ENCODE measurements around the gene CCDC27. TPM values are rescaled to one million over a fixed set of nuclear protein-coding genes. Genes with fewer than 3 reads are reported as not detected.

CCDC27 gene
- total RNA-seq, 1 experiment from 2014 or later = not detected

DNA sequence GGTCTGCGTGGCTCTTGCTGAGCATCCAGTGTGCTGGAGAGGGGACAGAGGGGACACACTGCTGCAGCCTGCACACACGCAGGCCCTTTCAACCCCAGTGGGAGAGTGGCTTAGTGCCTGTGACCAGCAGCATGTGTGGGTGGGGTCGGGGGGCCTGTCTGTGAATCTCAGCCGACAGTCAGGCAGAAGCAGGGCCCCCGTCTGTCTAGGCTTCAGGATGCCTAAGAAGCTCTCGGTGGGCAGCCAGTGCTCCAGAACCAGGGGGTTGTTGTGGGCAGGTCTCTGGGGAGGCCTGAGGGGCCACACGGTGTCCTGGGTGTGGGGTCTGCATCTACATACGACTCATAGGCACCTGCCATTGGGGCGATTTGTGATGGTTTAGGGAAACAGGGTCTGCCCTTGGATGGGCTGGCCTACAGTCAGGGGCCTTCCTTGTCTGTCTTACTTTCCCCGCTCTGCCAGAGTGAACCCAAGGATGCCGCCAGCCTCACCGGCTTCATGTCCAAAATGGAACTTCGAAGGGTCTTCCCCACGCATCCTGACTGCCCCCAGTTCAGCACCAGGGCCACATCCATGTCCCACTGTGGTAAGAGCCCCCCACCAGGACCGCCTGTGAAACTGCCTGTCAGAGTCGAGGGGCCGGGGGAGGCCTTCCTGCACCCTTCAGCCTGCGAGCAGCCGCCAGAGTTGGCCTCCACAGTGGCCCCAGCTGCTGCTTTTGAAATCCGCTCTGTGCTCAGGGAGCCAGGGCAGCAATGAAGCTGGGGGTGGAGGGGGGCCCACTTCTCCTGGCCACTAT lies 1.6 kb downstream of the CCDC27 start:
- no peak for DNase-seq (ENCODE audit: low read depth)

DNA sequence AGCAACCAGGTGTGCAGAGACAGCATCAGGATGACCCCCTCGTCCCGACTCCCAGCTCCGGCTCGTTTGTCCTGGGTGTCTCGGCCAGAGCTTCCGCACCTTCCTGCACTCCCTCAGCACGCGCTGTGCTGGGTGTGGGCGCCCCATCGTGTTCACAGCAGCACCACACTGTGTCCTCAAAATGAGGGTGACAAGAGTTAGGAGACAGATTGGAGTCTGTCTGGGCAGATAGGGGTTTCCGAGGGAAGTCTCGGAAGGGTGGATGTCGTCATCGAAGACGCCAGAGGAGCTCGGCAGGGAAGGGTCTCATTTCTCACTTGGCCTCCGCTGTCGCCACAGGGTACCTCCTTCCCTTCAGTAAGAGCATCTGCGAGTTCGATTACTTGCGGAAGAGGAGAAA lies 4.1 kb downstream of the CCDC27 start:
- no peak for DNase-seq (ENCODE audit: low read depth)

DNA sequence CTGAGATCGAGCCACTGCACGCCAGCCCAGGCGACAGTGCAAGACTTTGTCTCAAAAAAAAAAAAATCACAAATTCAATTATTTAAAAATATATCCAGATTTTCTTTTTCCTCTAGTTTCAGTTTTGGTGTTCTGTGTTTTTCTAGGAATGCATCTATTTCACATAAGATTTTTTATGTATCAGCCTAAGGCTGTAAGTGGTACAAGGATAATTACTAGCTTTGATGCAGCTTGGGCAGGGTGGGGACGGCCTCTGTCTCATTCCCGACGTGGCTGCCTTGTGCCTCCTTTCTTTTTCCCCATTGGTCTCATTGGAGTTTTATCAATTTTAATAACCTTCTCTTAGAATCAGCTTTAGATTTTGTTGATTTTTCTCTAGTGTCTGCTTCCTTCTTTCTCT lies 6.9 kb downstream of the CCDC27 start:
- DNase-seq (ENCODE audit: low read depth) = no peak

DNA sequence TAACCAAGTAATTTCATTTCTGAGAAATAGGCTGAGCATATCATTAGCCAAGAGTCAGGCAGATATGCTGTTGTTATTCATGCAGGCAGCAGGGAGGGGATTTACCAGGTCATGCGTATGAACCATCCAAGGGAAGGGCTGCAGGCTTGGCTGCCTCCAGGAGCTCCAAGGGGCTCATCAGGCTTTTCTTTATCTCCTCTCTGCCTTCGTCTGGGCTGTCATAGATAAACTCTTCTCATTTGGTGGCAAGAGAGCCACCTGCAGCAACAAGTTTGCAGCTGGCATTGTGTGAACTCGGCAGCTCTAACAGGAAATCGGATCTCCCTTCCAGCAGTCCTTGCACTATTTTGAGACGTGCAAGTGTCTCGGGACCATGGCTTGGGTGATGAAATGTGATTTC lies 7.5 kb downstream of the CCDC27 start:
- no peak for DNase-seq (ENCODE audit: low read depth)

DNA sequence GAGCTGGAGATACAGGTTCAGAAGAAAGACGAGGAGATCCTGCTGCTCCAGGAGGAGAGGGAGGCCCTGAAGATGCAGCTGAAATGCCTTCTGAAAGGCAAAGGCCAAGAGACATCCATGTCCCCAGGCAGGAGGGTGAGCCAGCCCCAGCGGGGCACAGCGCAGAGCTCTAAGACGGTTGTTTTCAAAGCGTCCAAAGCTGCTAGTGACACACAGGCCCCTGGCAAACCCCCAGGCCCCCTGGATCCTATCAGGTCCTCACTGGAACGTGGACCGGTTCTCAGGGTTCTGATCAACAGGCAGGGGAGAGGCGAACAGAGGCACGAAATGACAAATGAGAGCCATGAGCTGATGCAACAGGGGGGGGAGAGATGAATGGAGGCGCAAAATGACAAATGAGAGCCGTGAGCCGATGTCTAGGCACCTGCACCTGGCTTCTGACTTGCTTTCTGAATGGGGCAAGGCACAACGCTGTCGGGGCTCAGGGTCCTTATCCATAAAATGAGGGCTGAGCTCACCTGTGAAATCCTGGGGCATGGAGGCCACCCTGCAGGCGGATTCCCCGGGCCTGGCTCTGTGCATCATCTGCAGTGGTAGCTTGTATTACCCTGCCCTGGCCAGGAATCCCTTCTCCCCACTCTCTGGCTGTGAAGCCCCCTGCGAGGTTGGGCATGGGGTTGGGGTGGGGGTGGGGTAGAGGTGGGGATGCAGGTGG lies 9.2 kb downstream of the CCDC27 start:
- DNase-seq (ENCODE audit: low read depth) = no peak

DNA sequence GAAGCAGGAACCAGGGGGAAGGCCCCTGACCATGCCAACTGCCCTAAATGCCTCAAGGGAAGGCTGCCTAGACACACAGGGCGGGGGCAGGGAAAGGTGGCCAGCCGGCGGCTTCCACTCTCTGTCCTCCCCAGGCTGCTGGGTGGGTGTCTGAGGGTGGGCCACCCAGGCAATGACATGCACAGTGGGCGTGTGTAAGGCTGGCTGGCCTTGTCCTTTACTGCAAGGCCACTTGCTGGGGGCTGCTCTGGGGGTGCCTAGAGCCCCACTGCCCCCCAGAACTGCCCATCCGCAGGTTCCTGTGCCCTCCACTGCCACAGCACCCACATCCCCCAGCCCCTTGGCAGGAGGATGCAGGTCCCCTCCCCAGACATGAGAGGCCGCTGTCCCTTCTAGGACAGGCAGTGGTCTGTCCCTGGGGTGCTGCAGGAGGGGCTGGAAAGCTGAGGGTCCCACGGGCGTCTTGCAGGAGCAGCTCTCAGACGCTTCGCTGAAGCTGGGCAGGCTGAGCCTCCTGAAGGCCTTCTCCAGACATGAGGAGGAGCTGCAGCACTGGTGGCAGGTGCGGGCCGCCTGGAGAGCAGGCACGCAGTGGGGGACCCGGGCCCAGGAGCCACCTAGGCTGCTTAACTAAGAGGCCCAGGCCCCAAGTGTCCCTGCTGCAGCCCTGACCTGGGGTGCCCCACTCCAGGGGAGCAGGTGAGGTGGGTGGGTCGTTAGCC lies 10.1 kb downstream of the CCDC27 start:
- no peak for DNase-seq (ENCODE audit: low read depth)

DNA sequence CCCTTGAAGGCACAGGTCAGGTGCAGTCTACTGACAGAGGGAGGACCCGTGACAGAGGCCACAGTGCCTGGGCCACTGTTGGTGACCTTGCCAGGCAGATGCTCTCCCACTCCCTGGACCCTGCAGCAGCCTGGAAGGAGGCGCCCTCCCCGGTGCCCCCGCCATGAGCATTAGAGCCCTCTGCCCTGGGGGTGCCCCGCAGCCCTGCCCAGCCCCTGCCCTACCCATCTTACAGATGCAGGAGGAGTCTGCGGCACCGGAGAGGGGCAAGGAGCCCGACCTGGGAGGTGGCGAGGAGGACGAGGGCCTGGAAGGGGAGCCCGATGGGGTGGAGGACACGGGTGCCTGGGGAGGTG lies 10.6 kb downstream of the CCDC27 start:
- no peak for DNase-seq (ENCODE audit: low read depth)

DNA sequence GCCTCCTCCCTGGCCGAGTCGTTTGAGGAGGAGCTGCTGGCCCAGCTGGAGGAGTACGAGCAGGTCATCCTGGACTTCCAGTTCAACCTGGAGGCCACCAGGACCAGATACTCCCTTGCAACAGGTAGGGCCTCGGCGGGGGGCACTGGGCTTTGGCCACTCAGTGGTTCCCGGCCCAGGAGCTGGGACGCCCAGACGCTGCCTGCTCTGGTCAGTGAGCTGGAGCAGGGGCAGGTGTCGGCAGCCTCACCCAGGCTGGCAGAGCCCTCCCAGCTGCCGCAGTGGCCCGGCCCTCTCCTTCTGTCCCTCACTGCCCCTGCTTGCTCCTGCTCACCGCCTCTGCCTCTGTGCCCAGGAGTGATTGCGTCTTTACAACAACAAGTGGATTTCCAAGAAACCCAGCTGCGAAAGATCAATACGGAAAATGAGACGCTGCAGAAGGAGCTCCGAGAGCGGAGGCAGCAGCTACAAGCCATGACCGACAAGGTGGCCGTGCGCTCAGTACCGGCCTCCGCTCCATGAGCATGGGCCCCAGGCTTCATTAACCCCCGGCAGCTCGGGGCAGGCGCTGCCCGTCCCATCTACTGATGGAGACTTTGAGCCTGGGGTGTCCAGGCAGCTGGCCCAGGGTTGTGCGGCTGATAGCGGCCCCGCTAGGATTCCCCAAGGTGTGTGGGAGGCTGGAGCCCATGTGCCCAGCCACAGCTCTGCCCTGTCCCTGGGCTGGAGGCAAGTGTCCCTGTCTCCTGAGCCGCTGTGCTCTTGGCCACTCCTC lies 11.3 kb downstream of the CCDC27 start:
- peak; percentile 1 for DNase-seq (ENCODE audit: low read depth)

DNA sequence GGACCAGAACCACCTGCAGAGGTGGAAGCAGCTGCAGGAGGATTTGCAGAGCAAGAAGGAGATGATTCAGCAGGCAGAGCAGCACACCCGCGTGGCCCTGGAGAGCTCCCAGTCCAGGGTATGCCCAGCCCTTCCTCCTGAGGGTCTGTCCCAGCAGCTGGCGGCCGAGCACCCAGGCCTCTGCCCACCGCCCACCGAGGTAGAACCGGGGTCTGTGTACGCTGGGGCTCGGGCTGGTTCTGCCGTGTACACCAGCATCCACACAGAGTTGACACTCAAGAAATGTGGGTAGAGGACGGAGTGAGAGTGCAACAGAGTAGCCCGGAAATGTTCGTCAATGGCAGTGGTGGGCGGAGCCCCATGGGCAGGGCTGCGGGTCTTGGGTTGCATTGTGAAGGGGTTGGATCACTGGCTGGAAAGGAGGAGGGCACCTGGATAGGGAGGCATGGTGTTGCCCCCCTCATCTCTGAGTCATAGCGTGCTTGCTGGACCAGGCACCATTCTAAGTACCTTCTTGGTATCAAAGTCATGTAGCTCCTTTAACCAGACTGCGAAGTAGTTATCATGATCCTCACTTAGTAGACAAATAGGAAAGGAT lies 15.2 kb downstream of the CCDC27 start:
- DNase-seq (ENCODE audit: low read depth) = peak; percentile 87

DNA sequence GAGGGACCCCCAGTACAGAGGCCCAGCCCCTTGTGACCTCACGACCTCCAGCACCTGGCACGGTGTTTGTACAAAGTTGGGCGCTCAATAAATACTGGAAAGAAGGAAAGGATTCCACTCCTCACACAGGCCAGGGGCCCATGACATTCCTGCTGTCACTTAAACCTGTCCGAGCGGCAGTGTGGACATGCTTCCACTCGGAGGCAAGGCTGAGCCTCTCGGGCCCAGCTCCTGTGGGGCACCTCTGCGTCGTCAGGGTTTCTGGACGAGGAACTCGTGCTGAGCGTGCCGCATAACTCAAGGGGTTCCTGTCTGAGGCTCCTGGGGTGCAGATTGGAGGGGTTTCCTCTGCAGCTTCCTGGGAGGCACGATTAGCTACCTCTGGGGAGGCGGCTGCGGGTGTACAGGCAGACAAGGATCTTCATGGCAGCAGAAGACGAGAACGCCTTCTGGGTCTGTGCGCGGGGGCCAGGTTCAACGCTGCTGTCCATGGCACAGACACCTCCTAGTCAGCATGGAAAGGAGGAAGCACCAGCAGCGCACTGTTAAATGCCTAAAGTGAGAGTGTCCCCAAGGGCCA lies 16.7 kb downstream of the CCDC27 start:
- no peak for DNase-seq (ENCODE audit: low read depth)

DNA sequence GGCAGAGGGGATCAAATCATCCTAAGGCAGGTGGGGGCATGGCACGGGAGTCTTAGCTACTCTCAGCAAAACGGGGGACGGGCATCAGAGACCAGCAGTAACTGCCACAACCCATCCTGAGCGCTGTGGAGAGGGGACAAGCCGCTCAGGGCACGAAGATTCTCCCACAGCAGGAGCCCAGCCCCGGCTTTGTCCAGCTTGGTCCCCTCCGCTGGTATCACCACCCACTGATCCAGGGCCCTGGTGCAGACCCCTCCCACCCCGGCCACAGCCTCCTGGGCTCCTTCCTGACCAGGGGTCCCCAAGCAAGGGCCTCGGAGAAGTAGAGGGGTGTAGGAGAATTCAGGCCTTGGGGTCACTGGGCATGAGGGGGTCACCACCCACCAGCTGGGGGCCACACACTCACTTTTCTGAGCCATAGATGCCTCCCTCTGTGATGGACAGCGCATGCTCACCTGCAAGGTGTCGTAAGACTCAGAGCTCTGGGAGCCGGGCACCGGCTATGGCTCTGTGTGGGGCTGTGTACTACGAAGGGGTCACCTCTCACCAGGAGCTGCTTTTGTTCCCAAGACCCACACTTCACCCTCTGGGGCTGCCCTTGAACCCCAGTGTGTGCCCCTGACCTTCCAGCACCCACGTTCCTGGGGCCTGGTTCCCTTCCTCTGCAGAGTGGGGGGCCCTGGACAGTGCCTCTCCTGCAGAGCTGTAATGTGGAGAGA lies 18.0 kb downstream of the CCDC27 start:
- DNase-seq (ENCODE audit: low read depth) = no peak

DNA sequence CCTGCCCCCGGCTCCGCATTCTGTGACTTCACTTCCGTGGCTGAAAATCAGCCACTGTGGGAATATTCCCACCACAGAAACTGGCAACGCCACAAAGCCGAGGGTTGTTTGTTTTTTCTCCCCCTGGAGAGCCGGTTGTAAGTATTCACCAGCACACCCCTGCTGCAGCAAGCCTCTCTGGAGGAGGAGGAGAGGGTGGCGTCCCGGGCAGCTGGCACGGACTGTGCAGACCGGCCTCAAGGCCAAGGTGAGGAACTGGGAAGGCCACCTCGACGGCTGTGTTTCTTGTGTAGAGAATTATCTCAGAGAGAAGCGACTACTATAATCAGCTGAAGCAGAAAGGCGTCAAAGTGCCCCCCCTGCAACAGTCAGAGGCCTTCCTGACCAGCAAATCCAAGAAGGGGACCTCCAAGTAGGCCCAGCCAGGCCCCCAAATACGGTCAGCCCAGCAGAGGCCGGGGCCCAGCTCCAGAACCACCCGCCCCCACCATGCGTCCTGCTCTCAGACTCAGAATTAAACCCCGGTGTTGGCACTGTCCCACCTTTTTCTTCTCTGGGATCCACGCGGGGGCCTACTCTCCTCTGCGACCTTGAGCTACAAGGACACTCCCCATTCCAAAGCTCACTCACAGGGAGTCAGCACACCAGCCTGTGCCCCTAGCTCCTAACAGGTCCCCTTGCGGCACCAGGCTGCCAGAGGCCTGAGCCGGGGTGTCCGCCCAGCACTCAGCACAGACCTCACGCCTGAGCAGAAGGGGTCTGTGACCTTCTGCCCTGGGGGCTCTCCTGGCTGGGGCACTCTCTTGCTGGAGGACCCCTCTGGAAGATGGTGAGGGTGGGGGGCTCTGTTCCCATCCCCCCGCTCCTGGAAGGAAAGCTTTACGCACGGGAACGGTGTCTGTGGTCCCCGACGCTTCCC lies 19.1 kb downstream of the CCDC27 start:
- no peak for DNase-seq (ENCODE audit: low read depth)

DNA sequence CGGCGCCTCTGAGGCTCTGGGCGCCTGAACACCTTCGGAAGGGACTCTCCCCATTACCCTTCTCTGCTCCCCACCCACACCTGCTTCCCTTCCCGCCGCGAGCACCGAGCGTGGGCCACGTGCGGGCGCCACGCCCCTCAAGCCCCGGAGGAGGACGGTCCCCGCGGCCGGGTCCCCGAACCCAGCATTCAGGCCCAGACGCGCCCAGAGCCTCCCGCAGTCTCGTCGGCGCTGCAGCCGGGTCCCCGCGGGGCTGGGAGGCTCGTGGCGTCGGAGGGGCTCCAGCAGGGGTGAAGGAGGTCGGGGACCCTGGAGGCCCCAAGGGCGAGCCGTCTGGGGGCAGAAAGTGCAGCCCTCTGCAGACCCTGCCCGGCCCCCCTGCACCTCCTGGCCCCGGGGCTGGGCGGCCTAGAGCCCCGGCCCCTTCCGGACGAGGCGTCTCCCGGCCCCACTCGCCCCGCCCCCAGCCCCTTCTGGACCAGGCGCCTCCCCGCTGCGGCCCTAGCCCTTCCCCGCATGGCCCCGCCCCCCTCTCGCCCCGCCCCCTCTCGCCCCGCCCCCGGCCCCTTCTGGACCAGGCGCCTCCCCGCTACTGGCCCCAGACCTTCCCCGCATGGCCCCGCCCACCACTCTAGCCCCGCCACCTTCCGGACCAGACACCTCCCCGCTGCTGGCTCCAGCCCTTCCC lies 19.9 kb downstream of the CCDC27 start:
- peak; percentile 87 for DNase-seq (ENCODE audit: low read depth)

DNA sequence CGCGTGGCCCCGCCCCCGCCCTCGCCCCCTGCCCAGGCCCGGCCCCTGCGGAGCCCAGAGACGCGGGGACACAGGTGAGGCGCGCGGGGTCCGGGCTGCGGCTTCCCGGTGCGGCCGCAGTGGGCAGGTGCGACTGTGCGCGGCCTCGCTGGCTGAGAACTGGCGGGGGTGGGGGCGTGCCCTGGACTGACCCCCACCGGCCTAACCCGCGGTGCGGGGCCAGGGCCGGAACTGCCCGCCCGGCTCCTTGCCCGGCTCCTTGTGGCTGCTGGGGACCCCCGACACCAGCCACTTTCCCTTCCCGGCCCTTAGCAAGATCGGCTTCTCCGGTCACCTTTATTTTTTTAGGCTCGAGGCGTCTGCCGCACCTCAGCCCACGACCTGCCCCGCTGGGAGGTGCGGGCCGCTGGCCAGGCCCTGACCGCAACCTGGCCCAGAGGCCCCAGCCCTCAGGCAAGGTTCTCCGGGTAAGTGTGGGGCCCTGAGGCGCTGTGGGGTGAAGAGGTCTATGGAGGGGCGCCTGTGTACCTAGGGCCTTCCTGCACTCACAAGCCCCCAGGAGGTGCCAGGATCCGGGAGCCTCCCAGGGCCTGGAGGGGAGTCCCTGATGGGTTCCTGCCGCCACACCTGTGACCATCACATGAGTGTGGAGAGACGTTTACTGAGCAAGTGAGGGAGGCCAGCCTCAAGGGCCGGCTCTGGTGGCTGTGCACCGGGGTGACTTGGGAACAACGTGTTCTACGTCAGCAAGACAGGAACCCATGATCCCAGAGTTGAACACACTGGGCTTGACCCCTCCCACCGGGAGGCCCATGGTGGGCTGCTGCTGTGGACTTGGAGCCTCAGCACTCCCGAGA lies 20.7 kb downstream of the CCDC27 start, which contains the start of gene SMIM1:
Gene SMIM1 (plus strand): TSS at position 35 of the 857 bp plus-strand sequence. CDS start 2,625 bp downstream, outside the sequence.
- no peak for DNase-seq (ENCODE audit: low read depth)

DNA sequence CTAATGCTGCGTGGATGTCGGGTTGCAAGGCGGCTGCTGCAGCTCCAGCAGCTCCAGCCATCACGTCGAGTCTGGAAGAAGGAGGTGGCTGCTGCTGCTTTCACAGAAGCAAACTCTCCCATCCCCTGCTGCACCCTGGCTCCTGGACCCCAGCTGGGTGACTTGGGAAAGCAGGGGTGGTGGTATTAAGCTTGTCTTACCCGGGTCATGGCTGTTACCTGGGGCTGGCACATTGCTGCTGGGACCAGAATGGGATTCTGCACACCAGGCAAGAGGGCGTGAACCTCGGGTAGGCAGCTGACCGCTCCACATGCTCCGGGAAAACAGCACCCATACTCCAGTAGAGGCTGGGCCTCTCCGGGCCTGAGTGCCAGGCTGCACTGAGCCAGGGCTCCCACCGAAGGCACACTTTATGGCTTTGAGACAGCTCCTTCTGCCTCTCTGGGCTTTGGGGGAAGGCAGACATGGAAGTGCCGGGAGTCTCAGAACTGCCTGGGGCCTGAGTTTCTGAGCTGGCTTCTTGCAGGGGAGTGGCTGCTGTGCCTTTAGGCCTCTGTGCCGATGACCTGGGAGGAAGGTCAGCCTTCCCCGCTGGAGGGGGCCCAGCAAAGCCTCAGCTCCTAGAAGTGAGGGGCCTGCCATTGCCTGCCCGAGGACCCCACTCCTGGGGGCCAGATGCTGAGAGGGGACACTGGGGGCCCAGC lies 21.5 kb downstream of the CCDC27 start:
- DNase-seq (ENCODE audit: low read depth) = no peak

DNA sequence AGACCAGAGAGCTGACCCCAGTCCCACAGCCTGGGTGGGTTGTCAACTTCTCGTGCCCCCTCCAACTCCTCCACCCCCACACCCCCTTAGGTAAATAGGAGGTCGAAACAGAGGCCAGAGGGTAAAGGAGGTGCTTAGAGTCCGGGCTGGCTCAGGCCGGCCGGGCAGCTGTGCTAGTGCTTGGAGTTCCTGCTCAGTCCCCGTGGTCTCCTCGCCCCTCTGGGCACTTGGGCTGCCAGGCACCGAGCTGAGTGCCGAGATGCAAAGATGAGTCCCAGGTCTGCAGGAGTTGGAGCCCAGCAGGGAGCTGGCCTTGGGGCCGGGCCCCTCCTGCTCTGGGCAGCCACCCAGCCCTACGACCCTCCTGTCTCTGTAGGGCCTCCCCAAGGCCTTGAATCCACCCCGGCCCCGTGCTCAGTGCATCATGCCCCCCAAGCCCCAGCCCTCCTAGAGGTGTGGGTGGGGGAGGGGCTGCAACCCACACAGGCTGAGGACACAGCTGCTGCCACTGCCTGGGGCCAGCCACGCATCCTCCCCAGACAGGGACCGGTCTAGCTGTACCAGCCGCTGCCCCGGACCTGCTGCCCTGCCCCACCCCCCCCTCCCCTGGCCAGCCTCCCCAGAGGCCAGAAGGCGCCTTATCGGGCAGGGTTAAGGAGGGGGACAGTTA lies 22.2 kb downstream of the CCDC27 start:
- DNase-seq (ENCODE audit: low read depth) = no peak

All from Daoy (cell line).